Endometrial microvascular endothelial cells (primary cell): ENCODE measurements around the gene AEBP1. TPM values are rescaled to one million over a fixed set of nuclear protein-coding genes. Genes with fewer than 3 reads are reported as not detected.

ENCODE experiments used
- in situ Hi-C: cut with HindIII; loops from 2 replicates; pipeline ENCODE4 v1.10.0; 2017; ENCODE audit warnings: low sequenced_read_pairs, low pct_unique_long_range_greater_than_20kb; ENCODE audit errors: inconsistent ontology term
- total RNA-seq: library from RNA; depleted of rRNA; stranded (reverse); fragments of >200 nt; gene quantifications from one replicate; pipeline ENCODE4 v1.2.3, GENCODE V29; 2015; ENCODE audit errors: inconsistent ontology term

AEBP1 gene
- total RNA-seq, 1 donor from 2014 or later = 23.8 TPM

- in situ Hi-C loops = no loop called here
Observed at GRCh38 chr7:44128721-44129582, 24.8 kb downstream of the AEBP1 start.

- in situ Hi-C loops = no loop called here
Observed at GRCh38 chr7:44131173-44132029, 27.3 kb downstream of the AEBP1 start.

GRCh38 chr7:44132039-44132438 lies 27.9 kb downstream of the AEBP1 start:
- in situ Hi-C loops = no loop called here

DNA sequence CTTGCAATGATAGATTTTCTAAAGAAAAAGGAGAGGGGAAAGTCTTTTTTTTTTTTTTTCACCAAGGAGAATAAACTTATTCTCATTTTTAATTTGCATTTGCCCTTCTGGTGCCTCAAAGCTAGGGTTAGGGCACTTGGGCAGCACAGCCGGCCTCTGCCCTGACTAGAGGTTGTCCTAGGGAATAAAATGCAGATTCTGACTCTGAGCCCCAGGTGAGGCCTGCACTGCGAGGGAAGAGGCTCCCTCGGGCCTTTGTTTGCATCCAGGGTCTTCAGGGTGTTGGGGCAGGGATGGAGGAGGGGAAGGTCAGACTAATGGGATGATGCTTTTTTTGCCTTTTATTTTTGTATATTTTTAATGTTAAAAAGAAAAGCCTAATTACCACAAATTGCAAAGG lies 29.1 kb downstream of the AEBP1 start:
- in situ Hi-C loops = no loop called here

- in situ Hi-C loops = no loop called here
Observed at GRCh38 chr7:44134943-44135628, 30.9 kb downstream of the AEBP1 start.

DNA sequence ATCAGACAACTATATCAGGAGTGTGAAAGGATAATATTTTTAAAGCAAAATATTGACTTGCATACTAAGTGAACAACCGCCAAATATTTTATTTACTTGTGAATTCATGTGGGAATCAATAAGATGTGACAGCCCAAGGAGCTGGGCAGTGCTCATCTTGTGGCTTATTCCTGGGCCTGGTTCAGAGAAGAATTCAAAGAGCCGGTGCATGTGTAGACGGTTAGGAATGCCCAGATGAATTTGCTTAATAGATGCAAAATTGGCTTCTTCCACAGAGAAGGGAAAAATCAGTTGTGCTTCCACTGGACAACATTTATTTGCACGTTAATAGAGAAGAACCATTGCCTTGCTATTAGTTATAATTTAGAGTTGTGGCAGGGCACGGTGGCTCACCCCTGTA lies 32.6 kb downstream of the AEBP1 start:
- in situ Hi-C loops = no loop called here

- in situ Hi-C loops = no loop called here
Observed at GRCh38 chr7:44138698-44139097, 34.6 kb downstream of the AEBP1 start.

- in situ Hi-C loops = no loop called here
Observed at GRCh38 chr7:44139311-44140010, 35.3 kb downstream of the AEBP1 start.

DNA sequence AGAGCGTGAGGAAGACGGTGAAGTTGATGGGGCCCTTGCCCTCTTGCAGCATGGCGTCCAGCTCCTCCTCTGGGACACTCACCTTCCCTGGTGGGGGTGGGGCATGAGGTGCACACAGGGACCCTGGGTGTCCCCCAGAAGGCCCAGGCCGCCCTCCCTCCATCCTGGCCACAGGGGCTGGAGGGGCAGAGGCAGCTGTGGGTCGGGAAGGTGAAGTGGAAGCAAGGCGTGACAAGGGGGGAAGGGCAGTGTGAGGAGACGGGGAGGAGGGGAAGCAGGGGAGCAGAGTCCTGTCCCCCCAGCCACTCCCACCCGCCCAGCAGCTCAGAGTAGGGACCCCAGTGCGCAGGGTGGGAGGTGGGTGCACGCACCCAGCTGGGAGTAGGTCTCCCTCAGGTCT lies 36.2 kb downstream of the AEBP1 start:
- in situ Hi-C loops = no loop called here

DNA sequence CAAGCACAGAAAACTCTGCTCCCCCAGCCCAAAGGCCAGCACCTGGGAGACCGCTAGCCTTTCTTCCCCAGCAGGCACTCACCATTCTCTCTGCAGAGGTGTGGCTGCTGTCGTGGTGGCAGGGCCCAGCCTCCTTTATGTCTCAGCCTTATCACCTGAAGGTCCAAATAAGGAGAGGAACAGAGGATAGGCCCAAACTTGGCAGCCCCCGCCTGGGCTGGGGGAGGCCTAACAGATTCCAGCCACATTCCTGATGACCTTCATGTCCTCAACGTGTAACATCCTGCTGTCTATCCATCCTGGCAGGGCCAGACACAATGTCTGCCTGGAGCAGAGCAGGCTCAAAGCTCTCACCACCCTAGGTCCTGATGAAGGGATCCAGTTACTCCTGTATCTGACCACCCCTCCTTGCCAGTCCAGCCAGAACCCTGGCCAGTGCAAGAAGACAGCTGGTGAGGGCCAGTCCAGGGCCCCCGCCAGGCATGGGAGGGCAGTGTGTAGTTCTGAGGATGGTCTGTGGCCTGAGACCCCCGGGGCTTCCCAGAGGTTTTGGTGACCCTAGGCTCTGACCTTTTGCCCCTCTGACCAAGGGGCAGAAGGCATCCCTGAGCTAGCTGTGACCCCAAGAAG lies 37.2 kb downstream of the AEBP1 start, which contains the start of gene MYL7:
MYL7 (minus strand) TSS at position 112 of the 630 bp plus-strand sequence; CDS start at position 85, 27 bp downstream.
- in situ Hi-C loops = no loop called here

- in situ Hi-C loops = no loop called here
Observed at GRCh38 chr7:44142028-44142427, 37.9 kb downstream of the AEBP1 start.

GRCh38 chr7:44143646-44144250 lies 39.6 kb downstream of the AEBP1 start:
- in situ Hi-C loops = no loop called here

DNA sequence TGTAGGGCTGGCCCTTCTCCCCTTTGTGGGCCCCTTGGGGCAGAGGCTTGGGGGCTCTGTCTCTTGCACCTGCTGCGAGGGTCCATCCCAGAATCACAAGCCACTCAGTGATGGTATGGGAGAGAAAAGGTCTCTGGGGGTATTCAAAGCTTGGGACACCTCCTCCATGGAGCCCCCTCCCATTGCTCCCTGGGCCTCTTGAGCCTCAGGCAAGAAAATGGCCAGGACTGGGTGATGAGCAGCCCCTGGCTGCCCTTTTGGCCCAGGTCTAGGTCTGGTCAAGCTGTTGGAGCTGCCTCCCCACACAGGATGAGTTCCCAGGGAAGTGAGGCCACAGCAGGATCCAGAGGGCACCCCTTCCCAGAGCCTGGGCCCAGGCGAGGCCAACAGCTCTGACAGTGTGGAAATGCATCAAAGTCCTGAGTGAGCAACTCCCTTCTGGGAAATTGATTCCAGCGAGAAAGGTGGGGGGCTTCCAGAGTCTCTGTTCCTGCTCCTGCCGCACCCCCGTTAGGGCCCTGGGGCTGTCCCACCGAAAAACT lies 40.4 kb downstream of the AEBP1 start:
- in situ Hi-C loops = no loop called here

DNA sequence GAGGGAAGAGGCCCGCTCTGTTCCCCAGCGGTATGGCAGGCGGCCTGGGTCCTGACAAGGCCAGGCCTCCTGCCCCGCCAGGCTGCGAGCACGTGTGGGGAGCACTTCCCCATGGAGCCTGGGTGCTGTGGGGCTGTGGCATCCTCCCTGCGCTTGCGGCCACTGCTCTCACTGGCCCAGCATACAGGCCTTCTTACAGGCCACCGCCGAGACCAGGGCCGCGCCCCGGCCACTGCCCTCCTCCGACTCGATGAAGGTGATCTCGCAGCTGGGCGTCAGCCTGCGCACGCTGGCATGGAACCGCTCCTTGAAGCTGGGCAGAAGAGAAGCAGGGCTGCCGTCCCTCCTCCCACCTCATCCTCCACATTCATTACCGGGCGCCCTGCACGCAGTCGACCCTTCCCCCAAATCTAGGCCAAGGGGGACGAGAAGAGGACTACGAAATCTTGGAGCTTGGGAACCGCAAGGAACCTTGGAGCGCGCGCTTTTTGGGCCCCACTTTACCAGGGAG lies 40.9 kb downstream of the AEBP1 start:
- in situ Hi-C loops = no loop called here

GRCh38 chr7:44145479-44145968 lies 41.4 kb downstream of the AEBP1 start:
- in situ Hi-C loops = no loop called here

GRCh38 chr7:44145969-44146911 lies 42.1 kb downstream of the AEBP1 start:
- in situ Hi-C loops = no loop called here
